ENCODE data around the gene RNF220. TPM values are rescaled to one million over a fixed set of nuclear protein-coding genes. Genes with fewer than 3 reads are reported as not detected.

The RNF220 gene
- total and polyA plus RNA-seq, 2 experiments from 2014 or later, result 77.2 to 117 TPM

- TF ChIP-seq EZH2phosphoT487 (IDR thresholded peaks at IDR 0.05; ENCODE audit: low read depth, severe bottlenecking, unreplicated experiment) (no peak), EZH2 (IDR thresholded peaks at IDR 0.05; ENCODE audit: borderline replicate concordance) (no peak), CTCF (IDR thresholded peaks at IDR 0.05; ENCODE audit: poor library complexity) (no peak)
- Histone ChIP-seq H3K79me2 (no peaks in the 10 kb centered on the region), H3K9me2 (replicated peaks; ENCODE audit: insufficient read depth) (no peaks in the 10 kb centered on the region), H3K27me3 (no peaks in the 10 kb centered on the region), H3K27ac (no peak overlapping the region), H3K4me2 (no peak overlapping the region), H2AFZ (no peak overlapping the region), H3K9me3 (ENCODE audit: low read depth) (no peaks in the 10 kb centered on the region), H3K36me3 (replicated peaks; ENCODE audit: insufficient read depth, low read depth) (no peaks in the 10 kb centered on the region), H3K4me1 (ENCODE audit: insufficient read depth) (no peaks in the 10 kb centered on the region), H3K4me3 (no peak overlapping the region), H4K20me1 (ENCODE audit: insufficient read depth, poor library complexity, severe bottlenecking) (no peaks in the 10 kb centered on the region)
- no peak for DNase-seq (ENCODE audit: low spot score)
- WGBS (ENCODE audit: low lambda C conversion rate, missing lambda C conversion rate), result 100% methylated on average over 1 of the region's 1 CpG
Observed at GRCh38 chr1:44684525-44684924, 279.5 kb downstream of the RNF220 start.

DNA sequence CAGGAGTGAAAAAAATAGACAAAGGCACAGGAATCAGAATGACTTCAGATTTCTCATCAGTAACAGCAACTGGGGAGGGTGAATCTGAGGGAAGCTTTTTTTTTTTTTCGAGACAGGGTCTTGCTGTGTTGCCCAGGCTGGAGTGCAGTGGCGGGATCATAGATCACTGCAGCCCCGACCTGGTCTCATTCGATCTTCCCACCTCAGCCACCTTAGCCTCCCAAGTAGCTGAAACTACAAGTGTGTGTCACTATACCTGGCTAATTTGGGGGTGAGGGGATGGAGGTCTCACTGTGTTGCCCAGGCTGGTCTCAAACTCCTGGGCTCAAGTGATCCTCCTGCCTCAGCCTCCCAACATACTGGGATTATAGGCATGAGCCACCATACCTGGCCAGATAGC lies 280.2 kb downstream of the RNF220 start:
- H2AFZ ChIP-seq, result no peak overlapping the region
- no peak overlapping the region for H3K4me3 ChIP-seq
- H3K4me2 ChIP-seq, result no peak overlapping the region
- H3K9me3 ChIP-seq (ENCODE audit: low read depth), result no peaks in the 10 kb centered on the region
- WGBS (ENCODE audit: low lambda C conversion rate, missing lambda C conversion rate), result 96% methylated on average over 4 of the region's 4 CpGs
- H4K20me1 ChIP-seq (ENCODE audit: insufficient read depth, poor library complexity, severe bottlenecking), result no peaks in the 10 kb centered on the region
- no peak overlapping the region for H3K27ac ChIP-seq
- H3K27me3 ChIP-seq, result no peaks in the 10 kb centered on the region
- H3K79me2 ChIP-seq, result no peaks in the 10 kb centered on the region
- no peaks in the 10 kb centered on the region for H3K9me2 ChIP-seq (replicated peaks; ENCODE audit: insufficient read depth)
- TF ChIP-seq EZH2phosphoT487 (IDR thresholded peaks at IDR 0.05; ENCODE audit: low read depth, severe bottlenecking, unreplicated experiment), result no peak
- TF ChIP-seq CTCF (IDR thresholded peaks at IDR 0.05; ENCODE audit: poor library complexity), result no peak
- no peak for TF ChIP-seq EZH2 (IDR thresholded peaks at IDR 0.05; ENCODE audit: borderline replicate concordance)
- H3K36me3 ChIP-seq (replicated peaks; ENCODE audit: insufficient read depth, low read depth), result no peaks in the 10 kb centered on the region
- no peaks in the 10 kb centered on the region for H3K4me1 ChIP-seq (ENCODE audit: insufficient read depth)
- no peak for DNase-seq (ENCODE audit: low spot score)

- Histone ChIP-seq H3K27ac (no peak overlapping the region), H2AFZ (no peak overlapping the region)
- WGBS (ENCODE audit: low lambda C conversion rate, missing lambda C conversion rate), result 90% methylated on average over 8 of the region's 8 CpGs
Observed at GRCh38 chr1:44685881-44686280, 280.8 kb downstream of the RNF220 start.

More at GRCh38 chr1:44685881-44686280, 280.8 kb downstream of the RNF220 start:
- DNase-seq (ENCODE audit: low spot score), result no peak
- H4K20me1 ChIP-seq (ENCODE audit: insufficient read depth, poor library complexity, severe bottlenecking), result no peaks in the 10 kb centered on the region
- TF ChIP-seq EZH2phosphoT487 (IDR thresholded peaks at IDR 0.05; ENCODE audit: low read depth, severe bottlenecking, unreplicated experiment) (no peak), EZH2 (IDR thresholded peaks at IDR 0.05; ENCODE audit: borderline replicate concordance) (no peak), CTCF (IDR thresholded peaks at IDR 0.05; ENCODE audit: poor library complexity) (no peak)
- H3K9me2 ChIP-seq (replicated peaks; ENCODE audit: insufficient read depth), result no peaks in the 10 kb centered on the region
- H3K27me3 ChIP-seq, result no peaks in the 10 kb centered on the region
- no peak overlapping the region for H3K4me3 ChIP-seq
- H3K4me1 ChIP-seq (ENCODE audit: insufficient read depth), result no peaks in the 10 kb centered on the region
- H3K4me2 ChIP-seq, result no peak overlapping the region
- H3K36me3 ChIP-seq (replicated peaks; ENCODE audit: insufficient read depth, low read depth), result no peaks in the 10 kb centered on the region
- H3K9me3 ChIP-seq (ENCODE audit: low read depth), result no peaks in the 10 kb centered on the region
- no peaks in the 10 kb centered on the region for H3K79me2 ChIP-seq
